Medulla oblongata (tissue), 1 donor: Measurements from ENCODE around the gene DSN1.
A peak's percentile ranks its signal among the peaks of the same experiment; 100 is the strongest.

Source experiments
- DNase-seq: peaks from one replicate; pipeline ENCODE4 v3.0.0-alpha.2; 2015; ENCODE audit errors: extremely low spot score

DSN1 gene

GRCh38 chr20:36756496-36756895 is 17.1 kb downstream of the DSN1 start:
- no peak for DNase-seq

- peak; percentile 88 for DNase-seq
These were observed 18.8 kb downstream of the DSN1 start for GRCh38 chr20:36754656-36755222.

DNA sequence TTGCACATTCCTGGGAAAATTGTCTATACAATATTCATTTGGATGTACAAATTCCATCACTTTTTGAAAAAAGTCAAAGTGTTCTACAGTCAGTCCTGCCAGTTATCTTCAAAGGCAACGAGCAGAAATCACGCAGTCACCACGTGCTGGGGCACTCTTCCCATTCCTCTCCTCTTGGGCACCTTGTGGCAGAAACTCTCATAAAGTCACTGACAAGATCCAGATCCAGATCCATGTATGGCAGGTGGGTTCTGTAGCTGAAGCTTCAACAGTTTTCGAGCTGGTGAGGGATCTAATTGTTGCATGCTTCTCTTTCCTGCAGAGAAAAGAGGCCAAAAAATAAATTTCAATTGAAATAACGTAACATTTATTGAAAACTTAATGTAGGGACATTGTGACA is 21.0 kb downstream of the DSN1 start:
- DNase-seq: no peak

DNA sequence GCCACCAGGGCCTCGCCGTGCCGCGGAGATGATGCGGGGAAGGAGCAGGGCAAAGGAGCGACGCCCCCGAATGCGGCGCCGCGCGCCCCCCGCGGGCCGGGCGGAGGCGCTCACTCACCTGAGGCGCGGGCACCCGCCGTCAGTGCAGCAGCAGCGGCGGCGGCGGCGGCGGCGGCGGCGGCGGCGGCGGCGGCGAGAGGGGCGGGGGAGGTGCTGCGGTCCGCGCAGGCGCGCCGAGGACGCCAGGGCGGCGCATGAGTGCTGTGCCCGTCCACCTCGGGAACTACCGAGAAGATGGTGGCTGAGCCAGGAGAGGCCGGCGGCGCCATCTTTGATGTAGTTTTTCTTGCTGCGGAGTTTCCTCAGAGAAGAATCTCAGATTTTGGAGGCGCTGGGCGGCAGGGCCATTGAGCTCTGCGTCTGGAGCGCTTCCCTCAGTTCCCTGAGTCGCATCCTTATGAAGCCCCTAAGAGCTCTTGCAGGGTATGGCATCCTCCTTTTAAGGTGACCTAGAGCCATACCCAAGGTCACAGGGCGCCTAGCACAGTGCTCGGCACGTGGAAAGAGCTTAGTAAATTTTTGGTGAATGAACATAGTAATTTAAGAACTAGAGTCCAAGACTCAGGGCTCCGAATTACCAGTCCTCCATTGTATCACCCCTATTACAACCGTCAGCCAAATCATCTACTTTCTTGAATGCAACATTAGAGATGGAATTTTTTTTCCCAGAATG is 27.5 kb downstream of the DSN1 start, which contains the start of gene NDRG3:
NDRG3 (minus strand) TSS at position 164 of the 733 bp plus-strand sequence. CDS start 24,355 bp downstream, outside the sequence.
- peak; percentile 95 for DNase-seq

GRCh38 chr20:36745234-36745926 is 28.2 kb downstream of the DSN1 start:
- DNase-seq: peak; percentile 17

GRCh38 chr20:36744764-36745191 is 28.8 kb downstream of the DSN1 start:
- DNase-seq: no peak

DNA sequence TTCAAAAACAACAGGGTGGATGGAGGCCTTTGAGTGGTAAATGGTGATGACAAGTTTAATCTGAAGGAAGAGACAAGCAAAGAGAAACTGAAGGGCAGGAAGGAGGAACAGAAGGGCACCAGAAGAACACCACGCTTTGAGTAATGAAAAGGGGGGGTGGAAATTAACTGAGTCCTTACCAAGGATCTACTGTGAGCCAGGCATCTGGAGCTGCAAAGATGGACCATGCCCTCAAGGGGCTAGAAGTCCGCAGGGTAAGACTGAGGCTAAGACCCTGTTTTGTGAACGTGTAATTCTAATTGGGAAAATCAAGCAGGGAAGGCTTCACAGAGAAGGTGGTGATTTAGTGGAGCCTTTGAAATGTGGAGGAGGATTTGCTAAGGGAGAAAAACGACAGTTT is 29.3 kb downstream of the DSN1 start:
- no peak for DNase-seq

- no peak for DNase-seq
These were observed 31.0 kb downstream of the DSN1 start for GRCh38 chr20:36742558-36742957.

DNA sequence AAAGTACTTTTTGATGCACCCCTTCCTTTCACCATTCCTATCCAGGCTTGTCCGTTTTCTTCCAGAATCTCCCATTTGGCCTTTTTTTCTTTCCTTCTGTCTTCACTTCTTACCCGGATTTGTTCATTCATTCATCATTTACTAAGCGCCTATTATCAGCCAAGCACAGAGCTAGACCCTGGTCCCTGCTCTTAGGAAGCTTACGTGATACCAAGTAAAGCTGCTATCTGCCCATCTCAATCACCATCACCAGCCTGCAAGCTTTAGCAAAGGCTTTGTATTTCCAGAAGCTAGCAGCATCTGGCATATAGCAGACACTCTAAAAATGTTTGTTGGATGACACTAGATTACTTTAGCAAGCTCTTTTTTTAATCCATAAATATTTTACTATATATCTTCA is 32.5 kb downstream of the DSN1 start:
- DNase-seq: no peak

DNA sequence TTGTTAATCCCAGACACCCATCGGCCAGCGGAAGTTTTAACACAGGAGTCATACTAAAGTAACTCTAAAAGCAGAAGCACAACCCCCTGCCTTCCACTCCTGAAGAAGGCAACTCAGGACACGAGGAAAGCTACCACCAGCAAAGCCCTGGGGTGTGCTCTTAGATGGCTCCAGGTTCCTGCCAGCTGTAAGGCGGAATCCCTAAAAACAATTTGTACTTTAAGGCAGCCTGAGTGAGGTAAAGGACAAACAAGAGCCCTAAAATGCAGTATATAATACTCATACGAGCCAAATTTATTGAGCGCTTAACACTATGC is 36.4 kb downstream of the DSN1 start:
- no peak for DNase-seq

- DNase-seq: no peak
These were observed 36.9 kb downstream of the DSN1 start for GRCh38 chr20:36736451-36737182.

DNA sequence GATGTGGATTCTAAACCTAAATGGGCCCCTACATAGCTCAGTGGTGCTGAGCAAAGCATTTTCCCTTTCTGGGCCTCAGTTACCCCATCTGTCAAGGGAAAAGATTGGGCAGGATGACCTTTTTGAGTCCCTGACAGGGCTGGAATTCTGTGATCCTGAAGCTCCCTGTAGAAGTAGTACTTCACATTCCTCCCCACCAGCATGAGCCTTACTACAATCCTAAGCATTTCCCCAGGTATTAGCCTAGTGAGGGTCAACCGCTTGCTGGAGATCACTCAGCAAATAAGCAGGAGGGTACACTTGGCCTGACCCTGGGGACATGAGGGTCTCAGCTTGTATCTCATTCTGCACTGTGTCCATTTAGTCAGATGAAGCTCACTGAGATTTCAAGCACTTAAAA is 41.1 kb downstream of the DSN1 start:
- no peak for DNase-seq

DNA sequence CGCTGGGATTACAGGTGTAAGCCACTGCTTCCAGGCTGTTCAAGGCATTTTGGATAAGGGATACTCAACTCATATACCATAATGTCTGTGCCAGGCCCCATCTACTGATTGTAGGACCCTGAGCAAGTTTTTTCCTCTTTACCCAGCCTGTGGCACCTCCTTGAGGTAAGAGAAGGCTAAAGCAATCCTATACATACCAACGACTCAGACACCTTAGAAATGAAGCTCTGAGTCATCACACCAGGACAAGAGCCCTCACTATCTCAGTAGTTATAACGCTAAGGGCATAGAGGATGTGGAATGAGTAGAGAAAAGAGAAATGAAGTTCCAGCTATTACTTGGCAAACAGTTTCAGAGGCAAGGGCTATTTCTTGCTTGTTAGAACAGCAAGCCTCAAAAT is 44.6 kb downstream of the DSN1 start:
- DNase-seq: no peak

DNA sequence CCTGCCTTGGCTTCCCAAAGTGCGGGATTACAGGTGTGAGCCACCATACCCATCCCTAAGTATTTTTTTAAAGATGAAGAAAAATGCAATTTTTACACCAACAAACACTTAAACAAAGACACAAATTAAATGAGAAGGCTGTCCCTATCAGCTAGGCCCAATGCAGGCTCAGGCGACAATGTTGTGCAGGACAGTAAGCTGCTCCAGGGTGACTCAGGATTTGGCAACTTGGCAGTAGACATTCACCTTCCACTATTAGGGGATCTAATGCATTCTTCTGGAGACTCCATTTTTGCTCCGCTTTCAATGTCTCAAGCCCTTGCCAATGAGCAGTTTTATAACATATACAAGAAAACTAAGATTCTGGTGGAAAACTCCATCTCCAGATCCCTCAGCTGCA is 47.4 kb downstream of the DSN1 start:
- DNase-seq: no peak

- no peak for DNase-seq
These were observed 53.1 kb downstream of the DSN1 start for GRCh38 chr20:36720510-36720909.

GRCh38 chr20:36717657-36718056 is 55.9 kb downstream of the DSN1 start:
- DNase-seq: peak; percentile 60

GRCh38 chr20:36717021-36717420 is 56.5 kb downstream of the DSN1 start:
- DNase-seq: no peak

GRCh38 chr20:36712775-36713174 is 60.8 kb downstream of the DSN1 start:
- DNase-seq: no peak

- no peak for DNase-seq
These were observed 64.4 kb downstream of the DSN1 start for GRCh38 chr20:36709126-36709525.

- no peak for DNase-seq
These were observed 70.0 kb downstream of the DSN1 start for GRCh38 chr20:36703530-36703929.
